Measurements from ENCODE around the gene CYTIP. TPM values are rescaled to one million over a fixed set of nuclear protein-coding genes. Genes with fewer than 3 reads are reported as not detected.

CYTIP gene
- total and polyA plus RNA-seq, 2 experiments from 2014 or later, result not detected

- in situ Hi-C loops (cut with MboI), result no loop called here
- TF ChIP-seq EZH2 (IDR thresholded peaks at IDR 0.05; ENCODE audit: insufficient read depth, poor library complexity, severe bottlenecking), result no peak
- TF ChIP-seq EZH2phosphoT487 (IDR thresholded peaks at IDR 0.05; ENCODE audit: insufficient read depth, low read depth), result no peak
- H3K4me2 ChIP-seq (ENCODE audit: unreplicated experiment), result no peak overlapping the region
- no peaks in the 10 kb centered on the region for H4K20me1 ChIP-seq (ENCODE audit: insufficient read depth)
- no peaks in the 10 kb centered on the region for H3K36me3 ChIP-seq (ENCODE audit: low read depth)
- no peaks in the 10 kb centered on the region for H3K27me3 ChIP-seq (replicated peaks; ENCODE audit: insufficient read depth)
- no peak overlapping the region for H3K27ac ChIP-seq
- H3F3A ChIP-seq (ENCODE audit: insufficient read depth), result no peaks in the 10 kb centered on the region
- H3K4me1 ChIP-seq (ENCODE audit: insufficient read depth), result no peaks in the 10 kb centered on the region
- no peak overlapping the region for H3K4me3 ChIP-seq
- no peaks in the 10 kb centered on the region for H3K9me2 ChIP-seq (ENCODE audit: insufficient read depth)
- no peak for DNase-seq
- no peak overlapping the region for H3K9ac ChIP-seq
- H3K9me3 ChIP-seq (ENCODE audit: low read depth), result no peaks in the 10 kb centered on the region
- 33 to 37% methylated on average over 6 of the region's 6 CpGs for WGBS, 2 experiments (ENCODE audit: low coverage in 1 of 2, low lambda C conversion rate in 2 of 2, missing lambda C conversion rate in 2 of 2)
- H2AFZ ChIP-seq, result no peak overlapping the region
- H3K79me2 ChIP-seq (ENCODE audit: insufficient read depth), result no peaks in the 10 kb centered on the region
Observed at GRCh38 chr2:157427003-157427921, 16.6 kb downstream of the CYTIP start.

GRCh38 chr2:157426477-157426994 lies 17.4 kb downstream of the CYTIP start:
- H3K9ac ChIP-seq, result no peak overlapping the region
- no peaks in the 10 kb centered on the region for H3K36me3 ChIP-seq (ENCODE audit: low read depth)
- no peak overlapping the region for H3K4me3 ChIP-seq
- no peaks in the 10 kb centered on the region for H3K79me2 ChIP-seq (ENCODE audit: insufficient read depth)
- no peak overlapping the region for H3K4me2 ChIP-seq (ENCODE audit: unreplicated experiment)
- H3K9me3 ChIP-seq (ENCODE audit: low read depth), result no peaks in the 10 kb centered on the region
- no peak overlapping the region for H2AFZ ChIP-seq
- H3K4me1 ChIP-seq (ENCODE audit: insufficient read depth), result no peaks in the 10 kb centered on the region
- H3K27me3 ChIP-seq (replicated peaks; ENCODE audit: insufficient read depth), result no peaks in the 10 kb centered on the region
- no peak for DNase-seq
- H3F3A ChIP-seq (ENCODE audit: insufficient read depth), result no peaks in the 10 kb centered on the region
- in situ Hi-C loops (cut with MboI), result no loop called here
- WGBS, 2 experiments (ENCODE audit: low coverage in 1 of 2, low lambda C conversion rate in 2 of 2, missing lambda C conversion rate in 2 of 2), result 40 to 49% methylated on average over 4 of the region's 4 CpGs
- no peaks in the 10 kb centered on the region for H3K9me2 ChIP-seq (ENCODE audit: insufficient read depth)
- TF ChIP-seq EZH2 (IDR thresholded peaks at IDR 0.05; ENCODE audit: insufficient read depth, poor library complexity, severe bottlenecking) (no peak), EZH2phosphoT487 (IDR thresholded peaks at IDR 0.05; ENCODE audit: insufficient read depth, low read depth) (no peak)
- no peaks in the 10 kb centered on the region for H4K20me1 ChIP-seq (ENCODE audit: insufficient read depth)
- no peak overlapping the region for H3K27ac ChIP-seq

GRCh38 chr2:157424374-157424773 lies 19.5 kb downstream of the CYTIP start:
- no peaks in the 10 kb centered on the region for H3K27me3 ChIP-seq (replicated peaks; ENCODE audit: insufficient read depth)
- 13 to 17% methylated on average over 1 of the region's 1 CpG for WGBS, 2 experiments (ENCODE audit: low coverage in 1 of 2, low lambda C conversion rate in 2 of 2, missing lambda C conversion rate in 2 of 2)
- H3K9ac ChIP-seq, result no peak overlapping the region
- H3K4me2 ChIP-seq (ENCODE audit: unreplicated experiment), result no peak overlapping the region
- no peaks in the 10 kb centered on the region for H4K20me1 ChIP-seq (ENCODE audit: insufficient read depth)
- no peaks in the 10 kb centered on the region for H3K79me2 ChIP-seq (ENCODE audit: insufficient read depth)
- no peak overlapping the region for H2AFZ ChIP-seq
- H3K9me3 ChIP-seq (ENCODE audit: low read depth), result no peaks in the 10 kb centered on the region
- no peaks in the 10 kb centered on the region for H3K36me3 ChIP-seq (ENCODE audit: low read depth)
- H3F3A ChIP-seq (ENCODE audit: insufficient read depth), result no peaks in the 10 kb centered on the region
- no peak overlapping the region for H3K27ac ChIP-seq
- TF ChIP-seq EZH2phosphoT487 (IDR thresholded peaks at IDR 0.05; ENCODE audit: insufficient read depth, low read depth), result no peak
- no peak for TF ChIP-seq EZH2 (IDR thresholded peaks at IDR 0.05; ENCODE audit: insufficient read depth, poor library complexity, severe bottlenecking)
- H3K9me2 ChIP-seq (ENCODE audit: insufficient read depth), result no peaks in the 10 kb centered on the region
- DNase-seq, result no peak
- H3K4me1 ChIP-seq (ENCODE audit: insufficient read depth), result no peaks in the 10 kb centered on the region
- in situ Hi-C loops (cut with MboI), result no loop called here
- no peak overlapping the region for H3K4me3 ChIP-seq

- 62 to 64% methylated on average over 3 of the region's 3 CpGs for WGBS, 2 experiments (ENCODE audit: low coverage in 1 of 2, low lambda C conversion rate in 2 of 2, missing lambda C conversion rate in 2 of 2)
- H4K20me1 ChIP-seq (ENCODE audit: insufficient read depth), result no peaks in the 10 kb centered on the region
- H3K27me3 ChIP-seq (replicated peaks; ENCODE audit: insufficient read depth), result no peaks in the 10 kb centered on the region
- no peak overlapping the region for H3K27ac ChIP-seq
- H3K4me2 ChIP-seq (ENCODE audit: unreplicated experiment), result no peak overlapping the region
- H3K4me1 ChIP-seq (ENCODE audit: insufficient read depth), result no peaks in the 10 kb centered on the region
- H2AFZ ChIP-seq, result no peak overlapping the region
- no peaks in the 10 kb centered on the region for H3K9me2 ChIP-seq (ENCODE audit: insufficient read depth)
- no peak for TF ChIP-seq EZH2 (IDR thresholded peaks at IDR 0.05; ENCODE audit: insufficient read depth, poor library complexity, severe bottlenecking)
- TF ChIP-seq EZH2phosphoT487 (IDR thresholded peaks at IDR 0.05; ENCODE audit: insufficient read depth, low read depth), result no peak
- H3F3A ChIP-seq (ENCODE audit: insufficient read depth), result no peaks in the 10 kb centered on the region
- in situ Hi-C loops (cut with MboI), result no loop called here
- no peak overlapping the region for H3K4me3 ChIP-seq
- no peaks in the 10 kb centered on the region for H3K9me3 ChIP-seq (ENCODE audit: low read depth)
- H3K36me3 ChIP-seq (ENCODE audit: low read depth), result no peaks in the 10 kb centered on the region
- H3K9ac ChIP-seq, result no peak overlapping the region
- DNase-seq, result no peak
- H3K79me2 ChIP-seq (ENCODE audit: insufficient read depth), result no peaks in the 10 kb centered on the region
Observed at GRCh38 chr2:157421964-157422363, 21.9 kb downstream of the CYTIP start.
